Measurements from ENCODE around the gene RNF208. TPM values are rescaled to one million over a fixed set of nuclear protein-coding genes. Genes with fewer than 3 reads are reported as not detected.

The RNF208 gene
- total and polyA plus RNA-seq, 2 donors (not counting 3 experiments of a cell fraction or from before 2014, with no cell fraction given): 1.3 to 4.8 TPM

- Histone ChIP-seq H3K9me1 (replicated peaks; ENCODE audit: control insufficient read depth, extremely low read depth, insufficient read depth, low read length) (no peaks in the 10 kb centered on the region), H3K79me2 (ENCODE audit: control insufficient read depth, insufficient read depth, low read length) (peaks cover 2% of the 10 kb centered on the region), H3K4me1 (ENCODE audit: control insufficient read depth, extremely low read depth, insufficient read depth, low read length) (peaks cover 5% of the 10 kb centered on the region), H3K4me2 (ENCODE audit: insufficient read depth, low read length) (no peak overlapping the region), H4K20me1 (replicated peaks; ENCODE audit: control insufficient read depth, extremely low read depth, insufficient read depth, low read length) (no peaks in the 10 kb centered on the region), H3K9me3 (replicated peaks; ENCODE audit: control insufficient read depth, insufficient read depth, low read length) (no peaks in the 10 kb centered on the region), H3K9ac (replicated peaks; ENCODE audit: extremely low read depth, insufficient read depth, low read length) (no peak overlapping the region), H3K4me3 (replicated peaks in 1 of 3; ENCODE audit: insufficient read depth in 1 of 3, low read depth in 1 of 3, low read length in 3 of 3) (no peak overlapping the region), H3K27ac (ENCODE audit: insufficient read depth, low read depth, low read length) (no peak overlapping the region), H2AFZ (ENCODE audit: low read depth, low read length) (no peak overlapping the region), H3K27me3 (ENCODE audit: control insufficient read depth in 2 of 2, insufficient read depth in 2 of 2, low read length in 2 of 2) (no peaks in the 10 kb centered on the region), H3K36me3 (ENCODE audit: control insufficient read depth in 2 of 2, extremely low read depth in 1 of 2, insufficient read depth in 2 of 2, low read length in 2 of 2) (no peaks in the 10 kb centered on the region)
- dilution Hi-C loops (cut with MboI; ENCODE audit: extremely low pct_ligation_motif_present, low sequenced_read_pairs): no loop called here
- DNase-seq (ENCODE audit: low read depth, low spot score) (no peak), FAIRE-seq (no peak)
- ChIA-PET CTCF (no interaction called here), POLR2A (interaction anchor here (0.6 to 4.9 kb wide), 3 partner anchors 8 to 34 kb away, joined by 5 to 66 read pairs (median 5); partner anchors contain the start of gene TUBB4B)
- BruUV-seq (replicated peaks): no TSS peak
- TF ChIP-seq FOS (IDR thresholded peaks at IDR 0.05; ENCODE audit: borderline replicate concordance, insufficient read depth, low read length): no peak
- TF ChIP-seq EZH2 (IDR thresholded peaks at IDR 0.05; ENCODE audit: borderline replicate concordance, low read depth, low read length, severe bottlenecking): no peak
- no peak for TF ChIP-seq CTCF (IDR thresholded peaks at IDR 0.05; ENCODE audit: extremely low read depth in 1 of 2, insufficient read depth in 1 of 2, low read depth in 1 of 2, low read length in 2 of 2)
- no peak for TF ChIP-seq MAX (IDR thresholded peaks at IDR 0.05; ENCODE audit: insufficient read depth, insufficient read length)
- TF ChIP-seq JUN (IDR thresholded peaks at IDR 0.05; ENCODE audit: borderline replicate concordance, insufficient read depth, insufficient read length, low read depth): no peak
- no peak for TF ChIP-seq POLR2AphosphoS5 (IDR thresholded peaks at IDR 0.05; ENCODE audit: insufficient read depth, low read depth, low read length)
- TF ChIP-seq POLR2A (IDR thresholded peaks at IDR 0.05; ENCODE audit: low read depth, low read length): no peak
- no peak for TF ChIP-seq MYC (IDR thresholded peaks at IDR 0.05; ENCODE audit: low read depth, low read length)
- no peak for TF ChIP-seq GATA2 (IDR thresholded peaks at IDR 0.05; ENCODE audit: insufficient read depth, insufficient read length, low read depth, low read length)
- intact Hi-C loops (cut with micrococcal nuclease): no loop called here
Measured at GRCh38 chr9:137250329-137251193, 28.5 kb upstream of the RNF208 start.

Data from endothelial cell of umbilical vein (primary cell).